ENCODE results near the gene CHCHD6.

Gene CHCHD6

DNA sequence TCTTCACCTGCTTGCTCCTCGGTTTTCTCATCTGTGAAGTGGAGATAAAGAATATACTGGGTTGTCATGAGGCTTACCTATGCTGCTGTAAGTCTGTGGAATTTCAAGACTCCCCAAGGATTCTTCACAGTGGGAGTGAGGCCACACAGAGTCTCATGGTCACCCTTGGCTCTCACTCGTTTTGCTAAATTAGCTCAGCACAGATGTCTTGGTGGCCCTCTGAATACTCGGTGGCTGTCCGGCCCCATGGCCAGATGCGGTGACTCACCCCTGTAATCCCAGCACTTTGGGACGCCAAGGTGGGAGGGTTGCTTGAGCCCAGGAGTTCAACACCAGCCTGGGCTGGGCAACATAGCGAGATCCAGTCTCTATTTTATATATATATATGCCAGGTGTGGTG lies 5.0 kb upstream of the CHCHD6 start:
- Histone ChIP-seq H3K4me1 (no peaks in the 10 kb centered on the region), H3K4me2 (ENCODE audit: low read length) (no peak overlapping the region), H3K9ac (no peak overlapping the region), H3K27me3 (ENCODE audit: control insufficient read depth, insufficient read depth, low read length) (no peaks in the 10 kb centered on the region), H3K4me3 (ENCODE audit: low read depth, low read length) (no peak overlapping the region), H2AFZ (no peak overlapping the region), H3K36me3 (ENCODE audit: control insufficient read depth, insufficient read depth, low read length) (no peaks in the 10 kb centered on the region), H3K79me2 (no peaks in the 10 kb centered on the region), H3K27ac (no peak overlapping the region), H3K9me3 (ENCODE audit: control insufficient read depth, low read length) (no peaks in the 10 kb centered on the region)
- TF ChIP-seq, protein P1, sequence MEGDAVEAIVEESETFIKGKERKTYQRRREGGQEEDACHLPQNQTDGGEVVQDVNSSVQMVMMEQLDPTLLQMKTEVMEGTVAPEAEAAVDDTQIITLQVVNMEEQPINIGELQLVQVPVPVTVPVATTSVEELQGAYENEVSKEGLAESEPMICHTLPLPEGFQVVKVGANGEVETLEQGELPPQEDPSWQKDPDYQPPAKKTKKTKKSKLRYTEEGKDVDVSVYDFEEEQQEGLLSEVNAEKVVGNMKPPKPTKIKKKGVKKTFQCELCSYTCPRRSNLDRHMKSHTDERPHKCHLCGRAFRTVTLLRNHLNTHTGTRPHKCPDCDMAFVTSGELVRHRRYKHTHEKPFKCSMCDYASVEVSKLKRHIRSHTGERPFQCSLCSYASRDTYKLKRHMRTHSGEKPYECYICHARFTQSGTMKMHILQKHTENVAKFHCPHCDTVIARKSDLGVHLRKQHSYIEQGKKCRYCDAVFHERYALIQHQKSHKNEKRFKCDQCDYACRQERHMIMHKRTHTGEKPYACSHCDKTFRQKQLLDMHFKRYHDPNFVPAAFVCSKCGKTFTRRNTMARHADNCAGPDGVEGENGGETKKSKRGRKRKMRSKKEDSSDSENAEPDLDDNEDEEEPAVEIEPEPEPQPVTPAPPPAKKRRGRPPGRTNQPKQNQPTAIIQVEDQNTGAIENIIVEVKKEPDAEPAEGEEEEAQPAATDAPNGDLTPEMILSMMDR (IDR thresholded peaks at IDR 0.05), result no peak

DNA sequence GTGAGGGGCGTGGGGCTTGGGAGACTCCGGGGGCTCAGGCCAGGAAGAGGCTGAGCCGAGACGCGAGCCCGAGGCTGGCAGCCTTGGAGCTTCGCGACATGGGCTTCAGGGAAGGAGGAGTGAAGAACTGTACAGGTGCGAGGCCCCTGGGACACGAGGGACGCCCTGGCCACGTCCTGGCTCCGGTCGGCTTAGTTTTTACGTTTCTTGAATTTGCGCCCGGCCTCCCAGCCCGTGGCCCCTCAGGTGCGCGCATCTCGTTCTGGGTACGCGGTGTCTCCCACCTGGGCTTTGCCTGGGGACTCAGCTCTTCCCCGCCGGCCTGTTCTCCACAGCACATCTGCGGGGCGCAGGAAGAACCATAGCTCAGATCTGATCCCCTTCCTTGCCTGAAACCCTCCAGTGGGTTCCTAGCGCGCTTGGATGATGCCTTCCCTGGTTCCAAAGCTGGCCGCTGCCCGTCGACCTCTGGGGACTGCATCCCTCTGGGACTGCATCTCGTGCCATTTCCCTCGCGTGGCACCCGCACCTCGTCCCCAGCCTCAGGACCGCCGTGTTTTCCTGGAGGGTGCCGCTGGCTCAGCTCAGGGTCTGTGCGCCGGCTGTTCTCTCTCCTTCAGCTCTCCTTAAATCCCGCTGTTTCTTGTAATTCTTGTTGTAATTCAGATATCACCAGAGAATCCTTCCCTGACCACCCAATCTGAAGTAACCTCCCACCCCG lies 614 bp downstream of the CHCHD6 start:
- Histone ChIP-seq H3K4me2 (ENCODE audit: low read length) (peak overlapping the region; percentile 81), H3K9ac (peak overlapping the region; percentile 28), H3K36me3 (ENCODE audit: control insufficient read depth, insufficient read depth, low read length) (no peaks in the 10 kb centered on the region), H2AFZ (peak overlapping the region; percentile 81), H3K9me3 (ENCODE audit: control insufficient read depth, low read length) (no peaks in the 10 kb centered on the region), H3K27me3 (ENCODE audit: control insufficient read depth, insufficient read depth, low read length) (no peaks in the 10 kb centered on the region), H3K4me1 (peaks cover 3% of the 10 kb centered on the region), H3K79me2 (peaks cover 9% of the 10 kb centered on the region), H3K4me3 (ENCODE audit: low read depth, low read length) (peak overlapping the region; percentile 68), H3K27ac (no peak overlapping the region)
- TF ChIP-seq, protein P1 (IDR thresholded peaks at IDR 0.05), result no peak

DNA sequence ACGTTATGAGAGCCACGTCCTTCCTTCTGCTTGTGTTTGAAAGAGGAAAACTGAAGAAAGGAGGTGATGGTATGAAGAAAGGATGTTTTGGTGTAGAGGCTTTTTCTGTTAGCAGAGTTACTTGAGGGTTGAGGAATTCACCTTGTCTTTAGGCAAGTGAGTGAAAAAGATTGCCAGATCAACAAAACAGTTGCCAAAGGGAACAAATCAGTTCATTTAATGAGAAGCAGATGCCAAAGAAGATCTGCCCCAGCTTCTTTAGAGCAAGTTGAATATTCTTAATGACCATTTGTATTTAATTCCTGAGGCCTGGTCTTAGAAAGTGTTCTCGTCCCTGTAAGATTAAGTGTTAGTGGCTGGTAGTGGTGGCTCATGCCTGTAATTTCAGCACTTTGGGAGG lies 2.6 kb downstream of the CHCHD6 start:
- Histone ChIP-seq H2AFZ (no peak overlapping the region), H3K9ac (no peak overlapping the region), H3K4me2 (ENCODE audit: low read length) (no peak overlapping the region), H3K9me3 (ENCODE audit: control insufficient read depth, low read length) (no peaks in the 10 kb centered on the region), H3K4me3 (ENCODE audit: low read depth, low read length) (no peak overlapping the region), H3K27ac (no peak overlapping the region), H3K79me2 (peaks cover 16% of the 10 kb centered on the region), H3K4me1 (peaks cover 3% of the 10 kb centered on the region), H3K36me3 (ENCODE audit: control insufficient read depth, insufficient read depth, low read length) (no peaks in the 10 kb centered on the region), H3K27me3 (ENCODE audit: control insufficient read depth, insufficient read depth, low read length) (no peaks in the 10 kb centered on the region)
- TF ChIP-seq, protein P1 (IDR thresholded peaks at IDR 0.05), result no peak

DNA sequence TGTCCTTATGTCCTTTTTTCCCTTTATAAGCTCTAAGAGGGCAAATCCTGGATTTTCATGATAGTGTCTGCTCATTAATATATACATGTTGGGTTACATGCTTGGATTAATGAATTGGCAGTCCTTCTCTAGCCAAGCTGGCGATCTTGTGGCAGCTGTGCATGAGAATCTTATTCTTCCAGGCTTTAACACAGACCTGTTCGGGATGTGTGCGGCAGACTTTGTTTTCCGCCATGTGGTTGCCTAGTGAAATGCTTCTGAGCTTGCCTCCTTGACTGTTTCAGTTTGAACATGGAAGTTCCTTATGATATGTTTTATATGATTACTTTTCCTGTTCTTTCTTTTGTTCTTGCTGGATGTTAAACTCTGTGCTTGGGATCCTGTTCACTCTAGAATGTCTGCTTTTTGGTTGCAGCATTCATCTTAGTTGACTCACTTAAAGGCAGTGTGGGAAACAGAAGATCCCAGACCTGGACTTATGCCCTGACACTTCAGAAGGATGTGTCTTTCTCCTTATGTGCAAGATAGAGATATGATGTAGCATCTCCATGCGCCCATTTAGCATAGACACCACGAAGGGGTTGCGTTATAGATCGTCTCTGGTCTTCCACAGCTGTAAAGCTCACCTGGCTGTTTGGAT lies 7.2 kb downstream of the CHCHD6 start:
- Histone ChIP-seq H2AFZ (no peak overlapping the region), H3K27ac (no peak overlapping the region), H3K9me3 (ENCODE audit: control insufficient read depth, low read length) (no peaks in the 10 kb centered on the region), H3K4me3 (ENCODE audit: low read depth, low read length) (no peak overlapping the region), H3K9ac (no peak overlapping the region), H3K79me2 (peaks cover 33% of the 10 kb centered on the region), H3K4me2 (ENCODE audit: low read length) (no peak overlapping the region), H3K27me3 (ENCODE audit: control insufficient read depth, insufficient read depth, low read length) (no peaks in the 10 kb centered on the region), H3K36me3 (ENCODE audit: control insufficient read depth, insufficient read depth, low read length) (no peaks in the 10 kb centered on the region), H3K4me1 (no peaks in the 10 kb centered on the region)
- TF ChIP-seq, protein P1 (IDR thresholded peaks at IDR 0.05), result no peak
